Stimulated activated CD8-positive, alpha-beta memory T cell treated with anti-CD3 and anti-CD28 coated beads, Interleukin-15, amount 100 ng/mL, for 1 hour (primary cell): ENCODE data around the gene VIPR2.
"Not testable (repeated sequence)": the region's sequence is repeated elsewhere in the genome, so short reads cannot be mapped to it uniquely, and the experiment has no call there.

Source experiments
- DNase-seq: peaks from one replicate; pipeline ENCODE4 v3.0.0-alpha.2; 2020; ENCODE audit warnings: low read depth

The VIPR2 gene, protein sequence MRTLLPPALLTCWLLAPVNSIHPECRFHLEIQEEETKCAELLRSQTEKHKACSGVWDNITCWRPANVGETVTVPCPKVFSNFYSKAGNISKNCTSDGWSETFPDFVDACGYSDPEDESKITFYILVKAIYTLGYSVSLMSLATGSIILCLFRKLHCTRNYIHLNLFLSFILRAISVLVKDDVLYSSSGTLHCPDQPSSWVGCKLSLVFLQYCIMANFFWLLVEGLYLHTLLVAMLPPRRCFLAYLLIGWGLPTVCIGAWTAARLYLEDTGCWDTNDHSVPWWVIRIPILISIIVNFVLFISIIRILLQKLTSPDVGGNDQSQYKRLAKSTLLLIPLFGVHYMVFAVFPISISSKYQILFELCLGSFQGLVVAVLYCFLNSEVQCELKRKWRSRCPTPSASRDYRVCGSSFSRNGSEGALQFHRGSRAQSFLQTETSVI

DNA sequence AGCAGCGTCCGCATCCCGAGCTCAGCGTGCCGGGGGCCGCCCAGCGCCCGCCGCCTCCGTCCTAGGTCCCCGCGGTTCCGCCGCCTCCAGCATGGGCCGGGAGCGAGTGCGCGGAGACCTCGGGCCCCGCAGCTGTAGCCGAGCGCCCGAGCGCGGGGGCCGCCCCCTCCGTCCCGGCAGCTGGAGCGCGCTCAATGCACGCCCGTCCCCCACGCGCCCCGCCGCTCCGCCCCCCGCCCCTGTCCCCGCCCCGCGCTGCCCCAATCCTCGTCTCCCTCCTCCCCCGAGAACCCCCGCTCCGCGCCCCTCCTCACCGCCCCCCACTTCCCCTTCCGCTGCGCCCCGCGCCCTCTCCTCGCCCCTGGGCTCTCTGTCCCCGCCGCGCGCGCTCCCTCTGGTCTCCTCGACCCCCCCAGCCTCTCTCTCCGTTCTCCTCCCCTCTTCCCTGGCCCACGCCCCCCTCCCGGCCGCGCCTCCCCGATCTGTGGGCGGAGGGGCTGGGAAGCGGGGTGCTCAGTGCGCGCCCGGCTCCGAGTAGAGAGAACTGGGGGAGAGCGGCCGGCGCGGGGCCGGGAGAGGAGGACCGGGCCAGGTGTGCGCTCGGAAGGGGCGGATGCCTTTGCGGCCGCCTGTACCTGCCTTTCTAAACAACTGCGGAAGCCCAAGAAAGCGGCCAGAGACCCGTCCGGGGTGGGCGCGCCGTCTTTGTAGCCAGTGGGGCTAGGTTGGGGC, at the start of gene VIPR2:
Gene VIPR2, minus strand, starts transcription at position 110 of the 732 bp plus-strand sequence. Its CDS starts 96 bp downstream, at position 14.
- DNase-seq: no peak

DNA sequence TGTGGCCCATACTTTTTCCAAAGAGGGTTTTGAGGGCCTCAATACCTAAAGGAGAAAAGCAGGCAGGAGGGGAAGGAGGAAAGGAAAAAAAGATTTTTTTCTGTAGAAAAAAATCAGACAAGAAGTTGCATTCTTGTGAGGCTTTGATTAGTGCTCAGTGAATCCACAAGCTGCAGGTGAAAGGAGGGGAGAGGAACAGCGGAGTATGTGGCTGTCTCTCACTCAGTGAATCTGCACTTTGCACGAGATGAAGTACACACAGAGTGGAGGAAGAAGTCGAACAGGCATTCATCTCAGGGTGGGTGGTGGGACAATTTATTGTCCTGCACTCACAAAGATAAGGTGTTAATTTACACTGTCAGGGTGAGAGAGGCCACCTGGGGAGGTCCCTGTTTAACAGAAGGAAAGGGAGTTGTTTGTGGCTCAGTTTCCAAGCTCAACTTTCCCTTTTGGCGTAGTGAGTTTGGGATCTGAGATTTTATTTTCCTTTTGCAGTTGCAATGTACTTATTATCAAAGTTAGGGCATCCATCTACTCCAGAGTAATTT, 49.0 kb upstream of the VIPR2 start:
- DNase-seq: no peak

DNA sequence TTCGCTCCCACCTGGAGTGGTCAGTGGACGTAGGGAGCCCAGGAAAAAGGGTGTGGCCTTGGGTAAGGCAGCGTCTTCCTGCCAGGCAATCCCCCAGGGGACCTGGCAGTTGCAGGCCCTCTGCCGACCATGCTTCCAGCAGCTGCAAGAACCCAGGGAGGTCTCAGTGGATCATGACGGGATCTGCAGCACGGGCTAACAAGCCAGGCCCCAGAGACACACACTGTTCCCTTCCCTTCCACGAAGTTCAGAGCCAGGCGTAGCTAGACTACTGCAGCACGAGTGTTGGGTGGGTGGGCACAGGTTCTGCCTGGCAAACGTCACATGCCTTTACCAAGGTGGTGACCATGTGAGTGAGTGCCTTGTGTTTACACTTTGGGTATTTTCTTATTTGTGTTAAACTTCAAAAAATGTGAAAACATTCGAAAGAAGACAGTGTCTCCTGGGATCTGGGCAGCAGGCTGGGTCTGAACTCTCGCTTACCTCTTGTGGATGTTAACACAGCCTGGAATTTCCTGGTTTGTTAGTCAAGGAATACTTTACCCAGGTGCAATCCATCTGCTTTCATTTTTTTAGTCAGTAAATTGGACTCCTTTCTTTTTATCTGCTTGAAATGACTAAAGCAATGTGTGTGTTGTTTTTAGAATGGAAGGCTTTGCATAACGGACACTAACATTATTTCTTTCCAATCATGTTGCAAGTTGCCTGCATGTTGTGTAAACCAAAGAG, 48.2 kb upstream of the VIPR2 start:
- DNase-seq: no peak

DNA sequence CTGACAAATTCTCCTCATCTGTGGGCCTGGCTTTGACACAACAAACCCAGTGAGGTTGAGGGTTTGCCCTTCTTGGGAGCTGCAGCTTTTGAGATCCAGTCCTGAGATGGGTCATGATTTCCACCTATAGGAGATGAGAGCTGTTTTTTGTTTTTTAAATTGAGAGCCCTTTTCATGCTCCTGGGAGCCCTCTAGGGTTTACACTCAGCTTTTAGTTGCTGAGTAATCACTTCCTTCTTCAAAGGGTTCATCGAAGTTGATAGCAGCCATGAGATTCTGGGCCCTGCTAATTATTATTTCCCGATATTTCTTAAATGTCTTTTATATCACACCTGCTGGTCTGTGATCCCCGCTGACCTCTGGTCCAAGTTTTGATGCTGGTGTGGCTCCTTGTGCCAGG, 47.3 kb upstream of the VIPR2 start:
- DNase-seq: no peak

DNA sequence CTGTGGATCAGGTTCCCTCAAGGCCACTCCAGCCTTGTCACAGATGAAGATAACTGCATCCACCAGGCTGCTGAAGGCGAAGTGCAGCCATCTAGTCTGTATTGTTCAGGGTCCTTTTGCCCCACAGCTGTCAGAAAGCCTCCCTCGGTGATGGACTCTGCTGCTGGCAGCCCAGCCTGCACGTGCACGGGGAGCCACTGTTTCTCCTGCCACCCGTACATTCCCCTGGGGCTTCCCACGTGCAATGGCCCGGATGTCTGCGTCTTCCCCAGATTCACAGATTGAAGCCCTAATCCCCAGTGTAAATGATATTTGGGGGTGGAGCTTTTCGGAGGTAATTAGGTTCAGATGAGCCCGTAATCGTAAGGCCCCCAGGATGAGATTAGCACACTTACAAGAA, 46.6 kb upstream of the VIPR2 start:
- no peak for DNase-seq

DNA sequence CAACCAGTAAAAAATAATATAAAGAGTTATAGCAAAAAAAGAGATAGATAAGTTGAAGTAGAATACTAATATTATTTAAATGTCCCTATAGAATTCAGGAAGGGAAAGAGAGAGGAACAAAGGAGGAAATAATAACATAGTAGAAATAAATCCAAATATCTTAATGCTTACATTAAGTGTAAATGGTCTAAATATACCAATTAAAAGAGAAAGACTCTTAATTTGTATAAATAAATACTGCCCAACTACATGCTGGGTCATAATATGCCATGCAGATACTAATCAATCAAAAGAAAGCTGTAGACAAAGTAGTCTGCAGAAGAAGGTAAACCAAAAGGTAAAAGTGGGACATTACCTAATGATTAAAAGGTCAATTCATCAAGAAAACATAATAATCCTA, 43.3 kb upstream of the VIPR2 start:
- DNase-seq: no peak

DNA sequence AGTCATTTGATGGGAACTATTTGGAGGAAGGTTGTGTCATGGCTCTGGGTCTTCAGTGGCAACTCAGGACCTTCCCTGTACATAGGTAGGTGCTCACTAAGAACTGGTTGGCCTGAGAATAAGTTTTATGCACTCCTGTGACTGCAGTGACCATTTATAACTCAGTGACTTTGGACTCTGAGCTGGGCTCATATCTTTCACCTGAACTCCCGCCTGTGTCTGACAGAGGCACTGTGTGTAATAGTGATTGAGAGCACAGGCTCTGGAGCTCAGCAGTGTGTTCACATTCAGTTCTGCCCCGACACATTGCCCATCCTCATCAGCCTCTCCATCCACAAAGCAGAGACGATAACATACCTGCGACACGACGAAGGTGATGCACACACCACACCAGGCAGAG, 34.6 kb upstream of the VIPR2 start:
- DNase-seq: no peak

DNA sequence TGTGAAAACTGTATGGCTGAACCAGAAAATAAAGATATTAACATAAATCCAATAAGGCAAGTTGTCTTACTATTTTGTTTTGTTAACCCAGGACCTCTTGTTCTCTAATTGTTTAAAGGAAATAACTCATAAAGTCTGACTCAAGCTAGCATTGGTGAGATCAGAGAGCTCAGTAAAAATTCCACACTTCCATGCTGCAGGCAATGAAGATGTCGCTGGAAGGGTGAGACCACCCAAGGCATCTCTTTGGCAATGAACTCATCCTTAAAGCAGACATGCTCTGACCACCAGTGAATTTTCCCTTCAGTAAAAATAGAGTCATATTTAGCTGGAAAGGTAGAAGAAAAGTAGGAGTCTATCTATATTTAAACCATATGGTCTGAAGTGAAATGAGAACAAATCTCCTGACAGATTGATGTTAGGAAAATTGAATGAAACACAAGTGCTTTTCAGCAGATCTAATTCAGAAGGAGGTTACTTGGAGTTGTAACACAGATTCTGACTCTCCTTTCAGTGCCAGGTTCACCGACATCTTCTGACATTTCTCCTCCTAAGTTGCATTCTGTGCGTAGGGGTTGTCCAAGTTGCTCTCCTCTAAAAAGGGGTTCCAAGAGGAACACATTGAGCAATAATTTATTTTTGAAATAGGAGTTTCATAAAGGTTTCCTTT, 32.8 kb upstream of the VIPR2 start:
- DNase-seq: no peak

DNA sequence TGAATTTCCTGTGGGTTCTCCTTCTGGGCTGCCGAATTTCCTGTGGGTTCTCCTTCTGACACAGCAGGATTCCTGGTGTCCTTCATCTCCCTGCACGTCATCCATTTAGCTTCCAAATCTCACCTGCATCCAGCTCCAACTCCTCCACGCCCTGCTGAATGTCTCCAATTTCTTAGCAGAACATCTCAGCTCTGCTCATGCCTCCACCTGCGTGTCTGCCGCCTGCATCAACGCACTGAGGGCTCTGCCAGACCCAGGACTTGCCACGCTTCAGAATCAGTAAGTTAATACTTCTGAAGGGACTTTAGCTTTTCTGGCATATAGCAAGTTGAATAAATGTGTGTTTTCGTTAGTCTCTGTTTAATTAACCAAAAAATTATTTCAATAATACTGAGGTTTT, 31.1 kb upstream of the VIPR2 start:
- no peak for DNase-seq

DNA sequence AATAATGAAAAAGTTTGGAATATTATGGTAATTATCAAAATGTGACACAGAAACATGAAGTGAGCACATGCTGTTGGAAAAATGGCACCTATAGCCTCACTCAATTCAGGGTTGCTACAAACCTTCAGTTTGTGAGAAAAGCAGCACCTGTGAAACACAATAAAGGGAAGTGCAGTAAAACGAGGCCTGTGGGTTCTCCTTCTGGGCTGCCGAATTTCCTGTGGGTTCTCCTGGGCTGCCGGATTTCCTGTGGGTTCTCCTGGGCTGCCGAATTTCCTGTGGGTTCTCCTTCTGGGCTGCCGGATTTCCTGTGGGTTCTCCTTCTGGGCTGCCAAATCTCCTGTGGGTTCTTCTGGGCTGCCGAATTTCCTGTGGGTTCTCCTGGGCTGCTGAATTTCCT, 30.4 kb upstream of the VIPR2 start:
- DNase-seq: not testable (repeated sequence)

DNA sequence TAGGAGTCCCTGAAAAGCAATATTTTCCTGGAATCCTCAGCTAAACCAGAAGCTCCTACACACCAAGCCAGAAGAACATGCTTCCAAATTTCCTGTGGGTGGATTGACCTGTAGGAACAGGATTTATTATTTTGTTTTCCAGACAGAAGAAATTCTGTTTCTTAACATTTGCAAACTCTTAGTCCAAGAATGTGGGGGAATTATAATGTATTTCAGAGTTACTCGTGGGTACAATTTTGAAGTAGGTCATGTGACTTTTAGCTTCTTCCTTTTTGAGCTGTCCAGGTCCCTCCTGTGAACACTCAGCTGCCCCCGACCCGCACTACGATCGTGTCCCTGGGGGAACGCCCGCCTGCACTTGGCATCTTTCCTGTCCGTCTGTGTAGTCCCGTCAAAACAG, 27.7 kb upstream of the VIPR2 start:
- no peak for DNase-seq

DNA sequence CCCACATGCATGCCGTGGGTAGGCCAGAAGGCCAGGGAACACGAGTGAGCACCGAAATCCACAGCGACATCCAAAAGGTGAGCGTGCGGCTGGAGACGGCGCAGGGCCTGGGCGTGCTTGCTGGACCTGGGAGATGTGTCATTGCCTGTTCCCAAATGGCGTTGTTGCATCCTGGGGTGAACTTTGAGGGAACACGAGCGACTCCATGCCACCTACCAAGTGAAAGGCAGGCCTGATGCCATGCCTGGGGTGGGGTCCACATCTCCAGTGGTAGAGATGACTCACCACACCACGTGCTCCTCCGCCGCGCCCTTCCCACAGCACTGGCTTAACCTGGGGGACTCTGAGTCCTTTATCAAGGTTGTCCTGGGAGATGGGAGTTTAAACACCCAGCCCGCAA, 24.7 kb upstream of the VIPR2 start:
- DNase-seq: no peak

DNA sequence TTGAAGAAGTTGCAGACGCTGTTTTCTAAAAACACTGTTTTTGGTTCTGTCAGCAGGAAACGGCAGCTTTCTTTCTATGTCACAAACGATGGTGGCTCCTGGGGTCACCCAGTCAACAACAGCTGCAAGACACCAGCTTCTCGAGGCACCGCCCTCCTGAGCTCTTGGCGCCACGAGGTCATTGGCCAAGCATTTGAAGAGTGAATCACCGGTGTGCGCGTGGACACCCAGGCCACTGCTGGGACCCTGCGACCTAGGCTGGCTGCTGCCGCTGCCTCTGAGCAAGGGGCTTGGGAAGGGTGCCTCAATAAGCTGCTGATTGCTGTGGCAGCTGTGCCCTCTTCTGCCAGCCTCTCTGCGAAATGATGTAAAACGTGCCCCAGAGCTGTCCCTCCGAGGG, 22.5 kb upstream of the VIPR2 start:
- DNase-seq: no peak

DNA sequence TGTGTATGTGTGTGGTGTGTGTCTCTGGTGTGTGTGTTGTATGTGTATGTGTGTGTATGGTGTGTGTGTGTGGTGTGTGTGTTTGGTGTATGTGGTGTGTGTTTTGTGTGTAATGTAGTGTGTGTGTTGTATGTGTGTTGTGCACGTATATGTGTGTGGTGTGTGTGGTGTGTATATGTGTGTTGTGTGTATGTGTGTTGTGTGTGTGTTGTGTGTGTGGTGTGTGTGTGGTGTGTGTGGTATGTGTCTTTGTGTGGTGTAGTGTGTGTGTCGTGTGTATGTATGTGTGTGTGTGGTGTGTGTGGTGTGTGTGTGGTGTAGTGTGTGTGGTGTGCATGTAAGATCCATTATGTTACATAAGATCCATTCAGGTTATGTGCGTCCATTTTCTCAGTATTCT, 21.9 kb upstream of the VIPR2 start:
- DNase-seq: no peak

DNA sequence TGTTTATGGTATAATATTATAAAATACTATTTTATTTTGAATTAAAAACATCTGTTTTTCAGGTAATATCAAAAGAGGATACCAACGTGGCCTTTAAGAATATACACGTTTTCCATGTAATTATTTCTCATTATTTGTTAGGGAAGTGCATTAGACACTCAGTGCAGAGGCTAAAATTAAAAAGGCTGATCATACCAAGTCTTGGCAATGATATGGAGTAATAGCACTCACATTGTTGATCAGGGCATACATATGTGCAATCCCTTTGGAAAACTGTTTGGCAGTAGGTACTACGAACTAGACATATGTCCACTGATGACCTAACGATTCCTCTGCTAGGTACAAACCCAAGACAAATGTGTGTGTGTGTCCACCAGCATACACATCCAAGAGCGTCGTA, 20.7 kb upstream of the VIPR2 start:
- no peak for DNase-seq

DNA sequence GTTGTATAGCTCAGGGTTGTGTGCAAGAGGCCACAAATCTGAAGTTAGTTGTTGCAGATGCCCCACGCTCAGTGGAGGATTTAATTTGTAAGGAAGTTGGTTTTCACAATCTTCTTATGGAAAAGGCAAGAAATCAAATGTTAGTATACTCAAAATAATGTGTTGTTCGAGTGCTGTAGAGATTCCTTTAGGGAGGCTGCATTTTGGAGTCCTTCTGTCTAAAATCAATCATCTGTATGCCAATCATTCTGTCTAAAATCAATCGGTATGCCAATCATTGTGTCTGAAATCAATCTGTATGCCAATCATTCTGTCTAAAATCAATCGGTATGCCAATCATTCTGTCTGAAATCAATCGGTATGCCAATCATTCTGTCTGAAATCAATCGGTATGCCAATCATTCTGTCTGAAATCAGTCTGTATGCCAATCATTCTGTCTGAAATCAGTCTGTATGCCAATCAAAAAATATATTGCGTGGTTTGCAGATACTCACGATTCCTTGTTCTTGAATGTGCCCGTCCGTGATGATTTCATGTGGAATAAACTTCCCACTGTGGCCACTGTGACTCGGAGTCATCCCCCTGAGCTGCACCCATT, 19.1 kb upstream of the VIPR2 start:
- DNase-seq: not testable (repeated sequence)

DNA sequence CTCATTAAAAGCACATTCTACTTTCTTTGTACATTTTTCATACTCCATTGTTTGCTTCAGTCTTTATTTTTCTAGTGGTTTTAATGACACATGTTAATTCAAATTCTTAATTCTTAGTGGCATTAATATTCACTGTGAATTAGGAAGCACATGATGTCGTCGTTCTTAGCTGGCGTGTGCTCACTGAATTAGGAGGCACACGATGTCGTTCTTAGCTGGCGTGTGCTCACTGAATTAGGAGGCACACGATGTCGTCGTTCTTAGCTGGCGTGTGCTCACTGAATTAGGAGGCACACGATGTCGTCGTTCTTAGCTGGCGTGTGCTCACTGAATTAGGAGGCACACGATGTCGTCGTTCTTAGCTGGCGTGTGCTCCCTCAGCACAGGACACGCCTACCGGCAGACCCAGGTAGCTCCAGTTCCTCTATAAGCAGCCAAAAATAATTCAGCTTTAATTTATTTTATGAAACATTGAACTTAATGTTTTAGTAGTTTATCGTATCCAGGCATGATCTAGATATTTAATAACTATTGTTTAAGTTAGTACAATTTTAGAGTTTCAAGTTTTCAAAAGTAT, 17.5 kb upstream of the VIPR2 start:
- not testable (repeated sequence) for DNase-seq

DNA sequence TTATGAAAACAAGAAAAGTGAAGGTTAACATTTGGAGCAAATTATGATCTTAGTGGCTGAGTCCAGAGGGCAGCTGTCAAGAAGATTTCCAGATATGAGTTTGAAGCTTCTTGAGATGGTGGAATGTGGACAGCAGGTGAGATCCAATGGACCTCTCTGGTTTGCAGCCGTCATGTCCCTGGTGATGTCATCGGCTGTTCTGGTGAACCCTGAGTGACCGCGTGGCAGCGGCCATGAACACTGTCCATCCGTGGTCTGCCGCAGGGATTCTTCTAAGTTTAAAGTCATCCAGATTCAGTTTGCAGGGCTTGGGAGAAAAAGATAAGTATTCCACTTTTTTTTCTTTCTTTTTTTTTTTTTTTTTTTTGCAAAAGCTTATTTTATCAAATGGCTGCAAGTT, 15.8 kb upstream of the VIPR2 start:
- DNase-seq: no peak

DNA sequence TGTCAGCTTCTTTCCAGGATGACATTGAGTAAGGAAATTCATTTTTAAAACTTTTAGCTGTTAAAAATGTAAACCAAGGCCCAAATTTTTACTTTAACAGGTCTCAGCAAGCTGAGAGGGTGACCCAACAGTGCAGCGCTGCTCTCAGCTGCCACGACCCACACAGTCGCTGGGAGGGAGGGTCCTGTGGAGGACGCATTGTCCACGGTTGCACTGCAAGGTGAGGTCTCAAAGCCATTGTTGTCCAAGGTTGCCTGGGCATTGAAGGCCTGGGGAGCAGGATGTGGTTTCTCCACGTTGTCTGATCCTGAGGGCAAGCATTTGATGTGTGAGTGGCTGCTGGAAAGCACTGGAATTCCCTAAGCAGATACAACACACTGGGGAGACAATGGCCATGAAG, 15.1 kb upstream of the VIPR2 start:
- DNase-seq: no peak

DNA sequence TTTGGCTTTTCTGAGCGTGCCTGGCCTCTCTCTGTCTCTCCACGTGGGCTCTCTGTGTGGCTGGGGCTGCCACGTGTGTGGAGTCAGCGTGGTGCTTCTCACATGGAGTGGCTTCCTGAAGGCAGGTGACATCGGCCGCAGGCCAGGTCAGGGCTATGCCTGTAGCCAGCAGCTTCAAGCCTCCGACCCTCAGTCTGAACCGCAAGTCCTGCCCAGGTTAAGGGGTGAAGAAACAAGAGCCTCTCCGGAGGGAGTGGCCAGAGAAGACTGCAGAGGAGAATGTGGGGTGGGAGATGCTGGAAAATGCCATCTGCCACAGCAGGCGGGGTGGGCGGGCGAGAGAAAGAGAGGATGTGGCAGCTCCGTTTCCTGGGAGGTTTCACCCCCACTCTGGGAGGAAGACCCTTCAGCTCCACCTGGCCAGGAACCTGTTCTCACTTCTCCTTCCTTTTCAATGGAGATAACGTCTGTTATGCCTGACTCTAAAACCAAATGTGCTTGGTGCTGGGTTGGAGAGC, 14.3 kb upstream of the VIPR2 start:
- DNase-seq: no peak
